ENCODE data around the gene CNTNAP2. TPM values are rescaled to one million over a fixed set of nuclear protein-coding genes. Genes with fewer than 3 reads are reported as not detected.

The CNTNAP2 gene
- total and polyA plus RNA-seq, 4 donors, result 0.14 to 2.3 (median 1.1) TPM

GRCh38 chr7:147563669-147564068, 1447.1 kb downstream of the CNTNAP2 start:
- DNase-seq (ENCODE audit: low spot score), result no peak
- TF ChIP-seq RAD21 (IDR thresholded peaks at IDR 0.05), result no peak
- no peak for TF ChIP-seq HNF4G (IDR thresholded peaks at IDR 0.05)
- TF ChIP-seq MAX (IDR thresholded peaks at IDR 0.05), result no peak
- no peak for TF ChIP-seq FOXA1 (IDR thresholded peaks at IDR 0.05)
- no peak for TF ChIP-seq ZBTB33 (IDR thresholded peaks at IDR 0.05)
- no peak for TF ChIP-seq ATF3 (IDR thresholded peaks at IDR 0.05)
- 75% methylated on average over 1 of the region's 1 CpG for WGBS

GRCh38 chr7:147564786-147565476, 1448.3 kb downstream of the CNTNAP2 start:
- Histone ChIP-seq H3K4me1 (ENCODE audit: control insufficient read depth in 4 of 4, insufficient read depth in 4 of 4, low read length in 3 of 4) (no peaks in the 10 kb centered on the region), H3K9ac (ENCODE audit: low read depth in 1 of 2, low read length in 2 of 2) (no peak overlapping the region), H3K27ac (ENCODE audit: low read depth in 1 of 2, low read length in 2 of 2) (no peak overlapping the region), H3K27me3 (ENCODE audit: control insufficient read depth in 4 of 4, insufficient read depth in 4 of 4, low read length in 3 of 4) (no peaks in the 10 kb centered on the region), H3K36me3 (ENCODE audit: control insufficient read depth in 4 of 4, insufficient read depth in 3 of 4, low read depth in 1 of 4, low read length in 3 of 4) (no peaks in the 10 kb centered on the region), H3K4me3 (ENCODE audit: low read depth in 1 of 3, low read length in 3 of 3) (no peak overlapping the region), H3K9me3 (ENCODE audit: control insufficient read depth in 4 of 4, low read length in 3 of 4) (no peaks in the 10 kb centered on the region)
- WGBS, result 57% methylated on average over 4 of the region's 4 CpGs
- DNase-seq (ENCODE audit: low spot score), result no peak
- TF ChIP-seq ATF3 (IDR thresholded peaks at IDR 0.05), result no peak
- no peak for TF ChIP-seq NR2F2 (IDR thresholded peaks at IDR 0.05)

More at GRCh38 chr7:147563669-147564068, 1447.1 kb downstream of the CNTNAP2 start:
- Histone ChIP-seq H3K9ac (ENCODE audit: low read depth in 1 of 2, low read length in 2 of 2) (no peak overlapping the region), H3K27me3 (ENCODE audit: control insufficient read depth in 4 of 4, insufficient read depth in 4 of 4, low read length in 3 of 4) (no peaks in the 10 kb centered on the region), H3K9me3 (ENCODE audit: control insufficient read depth in 4 of 4, low read length in 3 of 4) (no peaks in the 10 kb centered on the region), H3K4me1 (ENCODE audit: control insufficient read depth in 4 of 4, insufficient read depth in 4 of 4, low read length in 3 of 4) (no peaks in the 10 kb centered on the region), H3K4me3 (ENCODE audit: low read depth in 1 of 3, low read length in 3 of 3) (no peak overlapping the region), H3K27ac (ENCODE audit: low read depth in 1 of 2, low read length in 2 of 2) (no peak overlapping the region), H3K36me3 (ENCODE audit: control insufficient read depth in 4 of 4, insufficient read depth in 3 of 4, low read depth in 1 of 4, low read length in 3 of 4) (no peaks in the 10 kb centered on the region)

GRCh38 chr7:147567043-147567442, 1450.4 kb downstream of the CNTNAP2 start:
- no peak for DNase-seq (ENCODE audit: low spot score)
- no peak overlapping the region for H3K27ac ChIP-seq (ENCODE audit: low read depth in 1 of 2, low read length in 2 of 2)
- H3K27me3 ChIP-seq (ENCODE audit: control insufficient read depth in 4 of 4, insufficient read depth in 4 of 4, low read length in 3 of 4), result no peaks in the 10 kb centered on the region
- no peaks in the 10 kb centered on the region for H3K36me3 ChIP-seq (ENCODE audit: control insufficient read depth in 4 of 4, insufficient read depth in 3 of 4, low read depth in 1 of 4, low read length in 3 of 4)
- H3K9me3 ChIP-seq (ENCODE audit: control insufficient read depth in 4 of 4, low read length in 3 of 4), result no peaks in the 10 kb centered on the region
- TF ChIP-seq TAF1 (conservative IDR thresholded peaks at IDR 0.05) (no peak), HNF4A (conservative IDR thresholded peaks at IDR 0.05) (no peak)
- WGBS, result 86% methylated on average over 3 of the region's 3 CpGs
- H3K4me3 ChIP-seq (ENCODE audit: low read depth in 1 of 3, low read length in 3 of 3), result no peak overlapping the region
- H3K4me1 ChIP-seq (ENCODE audit: control insufficient read depth in 4 of 4, insufficient read depth in 4 of 4, low read length in 3 of 4), result no peaks in the 10 kb centered on the region
- no peak overlapping the region for H3K9ac ChIP-seq (ENCODE audit: low read depth in 1 of 2, low read length in 2 of 2)
